Fibroblast of peridontal ligament (primary cell): ENCODE data around the gene INPP5D.
A peak's percentile ranks its signal among the peaks of the same experiment; 100 is the strongest.
"Not testable (repeated sequence)": the region's sequence is repeated elsewhere in the genome, so short reads cannot be mapped to it uniquely, and the experiment has no call there.

Experiments used
- DNase-seq: peaks from one replicate; pipeline ENCODE4 v3.0.0-alpha.2; 2010; ENCODE audit errors: extremely low read depth

The INPP5D gene

DNA sequence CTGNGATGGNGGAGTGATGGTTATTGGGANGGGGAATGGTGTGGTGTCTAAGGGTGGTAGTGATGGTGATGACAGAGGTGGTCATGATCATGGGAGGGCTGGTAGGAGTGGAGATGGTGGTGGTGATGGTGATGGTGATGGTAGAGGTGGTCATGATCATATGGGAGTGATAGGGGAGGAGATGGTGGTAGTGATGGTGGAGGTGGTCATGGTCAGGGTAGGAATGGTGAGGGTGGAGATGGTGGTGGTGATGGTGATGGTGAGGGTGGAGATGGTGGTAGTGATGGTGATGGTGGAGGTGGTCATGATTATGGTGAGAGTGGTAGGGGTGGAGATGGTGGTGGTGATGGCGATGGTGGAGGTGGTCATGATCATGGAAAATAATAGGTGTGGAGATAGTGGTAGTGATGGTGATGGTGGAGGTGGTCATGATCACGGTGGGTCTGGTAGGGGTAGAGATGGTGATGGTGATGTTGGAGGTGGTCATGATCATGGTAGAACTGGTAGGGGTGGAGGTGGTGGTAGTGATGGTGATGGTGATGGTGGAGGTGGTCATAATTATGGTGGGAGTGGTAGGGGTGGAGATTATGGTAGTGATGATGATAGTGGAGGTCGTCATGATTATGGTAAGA lies 83.7 kb downstream of the INPP5D start:
- no peak for DNase-seq

- no peak for DNase-seq
Measured at GRCh38 chr2:233145726-233146125, 85.6 kb downstream of the INPP5D start.

DNA sequence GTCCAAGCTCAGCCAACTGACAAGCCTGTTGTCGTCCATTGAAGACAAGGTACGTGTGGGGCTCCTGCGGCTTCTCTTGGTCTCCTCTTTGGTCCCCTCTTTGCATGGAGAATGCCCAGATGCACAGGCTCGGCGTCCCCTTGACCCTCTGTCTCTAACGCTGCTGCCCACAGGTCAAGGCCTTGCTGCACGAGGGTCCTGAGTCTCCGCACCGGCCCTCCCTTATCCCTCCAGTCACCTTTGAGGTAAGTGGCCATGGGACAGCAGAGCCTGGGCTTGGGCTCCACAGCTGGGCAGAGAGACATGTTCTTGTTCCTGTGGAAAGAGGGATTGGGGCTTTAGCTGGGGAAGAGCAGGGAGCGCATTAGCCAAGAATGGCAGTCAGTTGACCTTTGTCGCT lies 86.1 kb downstream of the INPP5D start:
- DNase-seq: no peak

GRCh38 chr2:233147136-233147828 lies 87.1 kb downstream of the INPP5D start:
- no peak for DNase-seq

GRCh38 chr2:233147829-233148167 lies 87.7 kb downstream of the INPP5D start:
- DNase-seq: no peak

DNA sequence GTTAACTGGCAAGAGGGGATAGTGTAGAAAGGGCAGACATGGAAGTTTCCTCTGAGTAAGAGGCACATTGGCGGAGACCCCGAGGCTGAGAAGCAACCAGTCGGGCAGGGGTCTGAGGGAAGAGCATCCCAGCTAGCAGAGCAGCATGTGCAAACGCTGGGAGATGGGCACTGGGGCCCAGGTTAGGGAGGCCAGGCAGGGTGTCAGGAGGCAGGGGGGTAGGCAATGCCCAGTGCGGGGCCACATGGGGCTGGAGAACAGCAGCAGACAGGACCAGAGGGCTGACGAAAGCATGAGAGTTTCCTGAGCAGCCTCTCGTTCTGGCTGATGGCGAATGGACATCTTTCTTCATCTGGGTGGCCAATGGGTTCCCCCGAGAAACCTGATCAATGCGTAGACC lies 88.2 kb downstream of the INPP5D start:
- DNase-seq: no peak

DNA sequence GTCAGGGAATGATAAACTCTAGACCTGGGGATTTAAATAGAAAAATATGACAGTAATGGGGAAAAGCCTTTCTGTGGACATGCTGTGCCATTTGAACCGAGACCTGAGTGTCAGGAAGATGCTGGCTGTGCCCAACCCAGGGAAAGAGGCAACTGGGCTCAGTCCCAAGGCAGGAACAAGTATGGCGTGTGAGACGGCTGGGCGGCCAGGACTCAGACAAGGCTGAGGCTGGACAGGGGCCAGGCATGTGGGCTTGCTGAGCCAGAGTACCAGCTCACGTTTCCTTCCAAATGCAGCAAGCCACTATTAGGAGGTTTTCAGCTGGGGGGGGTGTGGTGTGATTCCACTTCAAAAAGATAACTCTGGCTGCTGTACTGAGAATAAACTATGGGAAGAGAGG lies 92.4 kb downstream of the INPP5D start:
- DNase-seq: peak; percentile 20

DNA sequence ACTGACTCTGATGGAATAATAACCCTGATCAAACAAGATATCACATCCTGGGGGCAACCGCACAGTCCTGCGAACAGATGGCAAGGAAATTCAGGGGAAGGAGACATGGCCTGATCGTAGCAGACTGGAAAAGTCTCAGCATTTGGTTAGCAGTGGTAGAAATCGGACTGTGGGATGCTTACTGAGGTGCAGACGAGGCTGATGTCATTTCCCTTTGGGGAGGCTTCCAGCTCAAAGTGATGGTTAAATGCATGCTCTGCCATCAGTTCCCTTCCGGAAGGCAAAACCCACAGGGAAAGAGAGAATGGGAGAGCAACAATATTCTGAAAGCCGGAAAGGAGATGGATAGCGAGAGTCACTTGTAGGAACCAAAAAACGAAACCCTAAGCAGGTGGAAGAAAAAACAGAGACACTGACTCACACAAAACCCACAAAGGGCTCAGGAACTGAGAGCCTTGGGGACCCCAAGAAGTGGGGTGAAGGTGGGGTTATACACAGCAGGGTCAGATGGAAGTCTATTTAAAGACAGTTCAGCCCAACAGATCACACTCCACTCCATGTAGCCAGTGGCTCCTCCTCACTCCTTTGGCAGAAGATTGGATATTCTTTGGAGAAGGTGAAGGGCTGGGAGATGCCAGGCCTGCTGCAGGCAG lies 93.1 kb downstream of the INPP5D start:
- DNase-seq: no peak

DNA sequence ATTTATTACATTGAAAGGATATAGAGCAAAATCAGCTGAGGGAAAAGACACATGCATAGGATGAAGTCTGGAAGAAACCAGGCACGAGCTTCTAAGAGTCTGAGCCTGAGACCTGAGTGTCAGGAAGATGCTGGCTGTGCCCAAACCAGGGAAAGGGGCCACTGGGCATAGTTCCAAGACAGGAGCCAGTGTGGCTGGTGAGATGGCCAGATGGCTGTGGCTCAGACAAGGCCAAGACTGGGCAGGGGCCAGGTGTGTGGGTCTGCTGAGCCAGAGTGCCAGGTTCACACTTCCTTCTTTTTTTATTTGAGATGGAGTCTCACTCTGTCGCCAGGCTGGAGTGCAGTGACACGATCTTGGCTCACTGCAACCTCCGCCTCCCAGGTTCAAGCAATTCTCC lies 95.9 kb downstream of the INPP5D start:
- DNase-seq: no peak

DNA sequence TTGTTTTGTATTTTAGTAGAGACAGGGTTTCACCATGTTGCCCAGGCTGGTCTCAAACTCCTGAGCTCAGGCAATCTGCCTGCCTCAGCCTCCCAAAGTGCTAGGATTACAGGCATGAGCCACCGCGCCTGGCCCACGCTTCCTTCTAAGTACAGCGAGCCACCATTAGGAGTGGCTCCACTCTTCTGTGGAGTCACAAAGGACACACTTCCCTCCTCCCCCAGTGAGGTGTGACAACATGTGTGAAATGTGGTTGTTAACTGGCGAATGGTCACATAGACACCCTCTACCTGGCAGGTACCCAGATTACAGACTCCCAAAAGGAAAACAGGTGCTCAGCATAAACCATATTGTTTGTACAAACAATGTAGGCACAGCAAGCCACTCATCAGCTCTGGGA lies 96.3 kb downstream of the INPP5D start:
- DNase-seq: not testable (repeated sequence)

DNA sequence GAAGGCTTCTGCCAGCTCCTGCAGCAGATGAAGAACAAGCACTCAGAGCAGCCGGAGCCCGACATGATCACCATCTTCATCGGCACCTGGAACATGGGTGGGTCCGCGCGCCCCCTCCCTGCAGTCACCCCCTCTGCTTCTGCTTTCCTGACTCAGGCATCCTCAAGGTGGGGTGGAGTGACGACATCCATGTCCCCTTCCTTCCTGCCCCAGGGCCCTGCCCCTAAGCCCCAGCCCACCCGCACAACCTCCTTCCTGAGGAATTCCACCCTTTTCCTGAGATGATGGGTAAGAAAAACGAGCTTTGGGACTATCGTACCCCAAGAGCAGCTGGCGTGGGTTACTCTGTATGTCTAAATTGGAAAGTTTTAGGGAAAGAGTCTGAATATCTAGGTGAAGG lies 101.6 kb downstream of the INPP5D start:
- no peak for DNase-seq

GRCh38 chr2:233162770-233163169 lies 102.6 kb downstream of the INPP5D start:
- no peak for DNase-seq

- no peak for DNase-seq
Measured at GRCh38 chr2:233163486-233164103, 103.5 kb downstream of the INPP5D start.

DNA sequence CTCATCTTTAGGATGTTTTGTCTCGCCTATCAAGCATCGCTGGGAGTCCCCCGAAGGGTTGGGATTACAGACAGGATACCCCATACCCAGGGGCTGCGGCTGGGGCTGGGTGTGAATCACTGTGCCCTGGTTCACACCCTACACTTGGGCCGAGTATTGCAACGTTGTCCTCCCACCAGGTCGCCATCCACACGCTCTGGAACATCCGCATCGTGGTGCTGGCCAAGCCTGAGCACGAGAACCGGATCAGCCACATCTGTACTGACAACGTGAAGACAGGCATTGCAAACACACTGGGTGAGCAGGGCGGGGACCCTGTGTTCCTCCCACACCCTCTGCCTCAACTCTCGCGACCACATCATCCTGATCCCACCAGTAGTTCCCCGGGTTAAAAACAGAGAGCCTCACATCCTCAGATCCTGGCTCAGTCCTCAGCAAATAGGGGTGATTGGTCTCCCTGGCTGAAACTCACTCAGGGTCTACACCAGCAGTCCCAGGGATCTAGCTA lies 104.0 kb downstream of the INPP5D start:
- DNase-seq: no peak

GRCh38 chr2:233164967-233165366 lies 104.8 kb downstream of the INPP5D start:
- no peak for DNase-seq

DNA sequence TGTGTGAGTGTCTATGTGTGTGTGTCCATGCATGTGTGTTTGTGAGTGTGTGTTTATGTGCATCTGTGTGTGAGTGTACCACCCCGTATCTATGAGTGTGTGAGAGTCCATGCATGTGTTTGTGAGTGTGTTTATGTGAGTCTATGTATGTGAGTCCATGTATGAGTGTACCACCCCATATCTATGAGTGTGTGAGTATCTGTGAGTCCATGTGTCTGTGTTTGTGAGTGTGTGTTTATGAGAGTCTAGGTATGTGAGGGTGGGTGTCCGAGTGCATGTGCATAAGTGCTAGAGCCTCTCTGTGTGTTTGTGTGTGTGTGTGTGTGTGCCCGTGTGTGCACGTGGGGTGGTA lies 105.4 kb downstream of the INPP5D start:
- DNase-seq: no peak

DNA sequence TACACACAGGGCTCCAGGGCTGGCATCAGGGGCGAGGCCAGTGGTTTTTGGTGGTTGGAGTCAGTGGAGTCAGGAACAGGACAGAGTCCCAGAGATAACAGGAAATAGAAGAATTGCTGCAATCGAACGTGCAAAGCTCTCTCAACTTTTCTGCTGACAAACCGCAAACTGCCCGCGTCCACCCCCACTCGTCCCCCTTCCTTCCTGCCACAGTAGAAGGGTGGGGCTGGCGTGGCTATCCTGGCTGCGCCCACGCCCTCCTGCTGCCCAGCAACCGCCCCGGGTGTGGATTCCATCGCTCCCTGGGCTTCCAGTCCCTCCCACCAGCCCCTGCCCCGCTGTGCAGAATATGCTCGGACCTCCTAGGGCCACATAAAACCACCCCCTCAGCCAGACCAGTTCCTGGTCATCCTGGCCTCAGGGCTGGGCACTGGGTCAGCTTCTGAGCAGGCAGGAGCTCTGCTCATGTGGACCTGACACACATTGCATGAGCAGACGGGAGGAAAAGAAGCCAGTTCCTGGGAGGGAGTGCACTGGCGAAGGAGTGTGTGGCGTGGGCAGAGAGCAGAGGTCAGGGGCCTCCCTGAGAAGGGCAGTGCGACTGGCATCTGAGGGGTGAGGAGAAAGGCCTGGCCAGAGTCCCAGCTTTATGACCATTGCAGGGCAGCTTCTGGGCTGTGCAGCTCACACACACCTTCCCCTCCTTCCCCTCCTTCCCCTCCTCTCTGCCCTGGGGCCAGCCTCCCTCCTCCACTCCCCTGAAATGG lies 105.9 kb downstream of the INPP5D start:
- peak; percentile 4 for DNase-seq

- no peak for DNase-seq
Measured at GRCh38 chr2:233168445-233168844, 108.3 kb downstream of the INPP5D start.

- DNase-seq: no peak
Measured at GRCh38 chr2:233168919-233169318, 108.8 kb downstream of the INPP5D start.

- no peak for DNase-seq
Measured at GRCh38 chr2:233171344-233171743, 111.2 kb downstream of the INPP5D start.

DNA sequence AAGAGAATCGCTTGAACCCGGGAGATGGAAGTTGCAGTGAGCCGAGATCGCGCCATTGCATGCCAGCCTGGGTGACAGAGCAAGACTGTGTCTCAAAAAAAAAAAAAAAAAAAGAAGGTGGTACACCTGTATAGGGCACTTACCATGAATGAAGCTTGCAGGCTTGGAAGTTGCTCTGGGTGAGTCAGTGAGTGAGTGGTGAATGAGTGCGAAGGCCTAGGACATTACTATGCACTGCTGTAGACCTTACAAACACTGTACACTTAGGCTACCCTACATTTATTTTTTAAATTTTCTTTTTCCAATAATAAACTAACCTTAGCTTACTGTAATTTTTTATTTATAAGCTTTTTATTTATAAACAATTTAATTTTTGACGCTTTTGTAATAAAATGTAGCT lies 113.0 kb downstream of the INPP5D start:
- DNase-seq: no peak

DNA sequence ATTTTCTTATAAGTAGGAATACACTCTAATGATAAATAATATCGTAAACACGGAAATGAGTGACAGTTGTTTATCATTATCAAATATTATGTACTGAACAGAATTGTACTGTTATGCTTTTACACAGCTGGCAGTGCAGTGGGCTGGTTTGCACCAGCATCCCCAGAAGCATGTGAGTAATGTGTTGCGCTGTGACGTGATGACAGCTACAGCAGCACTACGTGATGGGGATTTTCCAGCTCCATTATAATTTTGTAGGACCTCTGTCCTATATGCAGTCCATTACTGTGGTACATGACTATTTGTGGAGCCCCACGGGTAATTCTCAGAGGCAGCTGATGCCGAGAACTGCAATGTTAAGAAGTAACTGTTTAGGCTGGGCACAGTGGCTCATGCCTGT lies 114.0 kb downstream of the INPP5D start:
- no peak for DNase-seq
